ENCODE results near the gene TRMU.

Gene TRMU

DNA sequence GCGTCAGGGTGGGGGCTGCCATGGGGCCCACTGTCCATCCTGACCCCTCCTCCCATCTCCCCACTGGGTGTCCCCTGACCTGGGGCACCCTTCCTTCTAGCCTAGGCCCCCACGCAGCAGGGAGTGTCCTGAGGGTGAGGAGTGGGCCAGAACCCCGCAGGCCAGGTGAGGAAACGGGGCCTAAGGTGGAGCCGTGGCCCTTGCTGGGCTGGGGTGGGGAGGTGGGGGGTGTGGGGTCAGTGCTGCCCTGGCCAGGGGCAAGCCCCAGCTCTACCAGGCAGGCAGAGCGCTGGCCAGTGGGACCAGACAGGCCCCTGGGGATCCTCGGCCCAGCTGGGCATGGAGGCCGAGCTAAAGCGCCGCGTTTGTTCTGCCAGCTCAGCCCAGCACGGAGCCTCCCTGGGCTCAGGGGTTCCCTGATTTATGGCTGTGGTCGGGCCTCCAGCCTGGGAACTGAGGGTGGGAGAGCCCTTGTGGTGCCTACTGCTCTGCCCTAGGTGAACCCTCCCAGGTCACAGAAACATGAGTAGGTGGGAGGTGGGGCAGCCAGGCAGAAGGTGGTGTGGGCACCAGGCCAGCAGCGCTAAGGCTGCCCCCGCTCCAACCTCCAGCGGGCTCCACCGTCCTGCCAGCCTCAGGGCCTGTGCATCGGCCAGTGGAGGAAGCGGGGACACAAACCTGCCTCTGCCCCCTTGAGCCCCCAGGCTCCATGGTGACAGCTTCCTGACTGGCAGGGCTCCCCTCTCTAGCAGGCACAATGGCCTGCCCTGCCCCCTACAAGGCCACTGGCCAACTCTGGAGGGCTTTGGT is 22.4 kb downstream of the TRMU start:
- no peak for FAIRE-seq

DNA sequence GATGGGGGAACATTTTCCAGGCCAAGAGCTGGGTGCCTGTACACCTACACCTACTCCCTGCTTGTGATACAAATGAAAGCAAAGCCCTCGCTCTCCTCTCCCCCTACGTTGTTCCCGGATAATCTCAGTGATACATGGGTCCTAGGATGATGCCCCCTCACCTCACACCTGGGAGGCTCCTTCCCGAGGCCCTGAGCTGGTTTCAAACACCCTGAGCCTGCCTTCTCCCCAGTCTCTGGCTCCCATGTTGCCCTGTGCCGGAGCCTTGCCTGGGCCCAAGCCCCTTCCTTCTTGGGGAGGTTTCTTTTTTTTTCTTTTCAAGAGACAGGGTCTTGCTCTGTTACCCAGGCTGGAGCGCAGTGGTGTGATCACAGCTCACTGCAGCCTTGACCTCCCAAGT is 23.3 kb downstream of the TRMU start:
- FAIRE-seq: no peak

DNA sequence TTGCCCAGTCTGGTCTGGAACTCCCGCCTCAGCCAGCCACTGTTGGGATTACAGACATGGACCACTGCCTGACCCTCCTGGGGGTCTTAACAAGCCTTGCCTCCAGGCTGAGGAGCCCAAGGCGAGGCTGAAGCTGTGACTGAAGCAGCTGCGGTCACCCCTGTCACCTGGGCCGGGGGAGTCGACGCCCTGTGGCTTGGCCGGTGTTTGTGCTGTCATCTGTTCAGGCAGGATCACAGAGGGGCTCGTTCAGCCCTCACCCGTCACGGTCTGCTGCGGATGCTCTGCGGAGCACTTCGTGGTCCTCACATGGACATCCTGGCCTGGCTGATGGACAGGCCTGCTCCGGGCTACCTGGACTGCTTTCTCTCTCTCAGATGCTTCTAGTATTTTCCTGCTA is 23.8 kb downstream of the TRMU start:
- no peak for FAIRE-seq

DNA sequence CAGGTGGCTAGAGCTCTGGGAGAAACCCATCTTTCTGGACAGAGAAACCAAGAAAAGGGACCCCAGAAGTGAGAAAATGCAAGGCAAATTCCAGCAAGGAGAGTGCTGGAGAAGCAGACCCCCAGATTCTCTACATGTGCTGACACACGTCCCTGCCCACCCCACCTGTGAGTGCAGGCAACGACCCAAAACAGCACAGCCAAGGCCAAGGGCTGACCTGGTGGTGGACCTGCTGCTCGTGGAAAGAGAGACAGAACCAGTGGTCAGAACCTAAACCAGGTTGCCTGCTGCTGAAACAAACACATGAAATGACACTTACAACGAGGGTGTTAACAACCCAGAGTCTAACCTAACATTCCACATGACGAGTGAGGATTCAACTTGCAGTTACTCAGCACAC is 24.6 kb downstream of the TRMU start:
- FAIRE-seq: no peak

DNA sequence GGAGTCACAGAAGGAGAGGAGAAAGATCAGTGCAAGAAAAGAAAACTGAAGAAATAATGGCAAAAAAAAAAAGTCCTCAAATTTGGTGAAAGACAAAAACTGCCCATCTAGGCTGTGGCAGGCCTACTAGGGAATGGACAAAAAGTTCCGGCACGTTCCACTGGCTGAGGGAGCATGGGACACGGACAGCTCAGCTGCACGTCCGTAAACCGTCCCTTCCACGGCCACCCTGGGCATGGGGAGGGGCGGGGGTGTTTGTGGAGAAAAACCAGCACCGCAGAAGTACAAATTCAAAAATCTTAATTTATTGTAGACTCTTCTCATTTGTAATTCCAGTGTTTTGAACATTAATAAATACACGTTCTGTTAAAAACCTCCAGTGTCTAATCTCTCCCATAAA is 25.4 kb downstream of the TRMU start:
- FAIRE-seq: no peak

DNA sequence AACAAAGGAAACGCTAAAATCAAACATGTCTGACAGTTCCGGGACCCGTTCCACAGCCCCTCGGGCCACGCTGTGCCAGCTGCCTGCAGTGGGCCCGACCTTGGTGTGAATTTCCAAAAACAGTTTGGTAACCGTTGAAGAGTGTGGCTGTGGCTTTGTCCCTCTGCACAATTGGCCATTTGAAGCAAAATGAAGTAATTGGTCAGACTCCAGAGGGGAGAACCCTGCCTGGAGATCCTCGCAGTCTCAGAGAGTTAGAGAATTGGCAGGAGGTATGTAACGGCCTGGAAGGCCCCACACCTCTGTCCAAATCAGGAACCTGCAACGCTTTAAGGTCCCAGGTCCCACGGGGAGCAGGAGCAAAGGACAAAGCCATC is 26.3 kb downstream of the TRMU start:
- FAIRE-seq: no peak

DNA sequence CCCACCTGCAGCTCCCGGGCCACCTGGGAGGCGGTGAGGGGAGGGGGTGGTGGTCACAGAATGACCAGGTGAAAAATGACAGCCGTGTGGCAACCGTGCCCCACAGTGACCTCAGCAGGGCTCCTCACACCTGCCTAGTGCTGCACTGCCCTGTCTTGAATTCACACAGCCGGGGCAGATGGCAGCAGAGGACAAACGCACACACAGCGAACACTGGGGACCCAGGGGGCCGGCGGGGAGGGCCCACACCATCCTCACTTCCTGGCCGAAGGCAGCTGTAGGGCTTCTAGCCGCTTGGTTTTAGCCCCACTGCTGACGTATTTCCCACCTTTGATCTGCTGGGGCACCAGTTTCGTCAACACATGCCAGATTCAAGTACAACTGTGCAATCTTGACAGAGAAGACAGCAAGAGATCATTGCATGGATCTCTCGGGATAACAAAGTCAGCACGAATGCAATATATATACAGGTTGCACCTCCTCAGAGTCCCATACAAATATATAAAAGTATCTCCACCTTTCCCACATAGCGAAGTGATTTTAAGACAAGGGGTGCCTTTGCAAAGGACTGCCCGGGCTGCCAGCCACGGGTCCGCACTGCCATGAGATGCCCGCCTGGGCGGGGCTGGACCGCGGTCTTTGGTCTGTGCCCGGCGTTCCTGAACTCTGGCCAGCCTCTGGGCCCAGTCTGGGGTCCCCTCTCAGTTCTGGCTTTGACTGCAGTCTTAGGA is 26.9 kb downstream of the TRMU start:
- no peak for FAIRE-seq

DNA sequence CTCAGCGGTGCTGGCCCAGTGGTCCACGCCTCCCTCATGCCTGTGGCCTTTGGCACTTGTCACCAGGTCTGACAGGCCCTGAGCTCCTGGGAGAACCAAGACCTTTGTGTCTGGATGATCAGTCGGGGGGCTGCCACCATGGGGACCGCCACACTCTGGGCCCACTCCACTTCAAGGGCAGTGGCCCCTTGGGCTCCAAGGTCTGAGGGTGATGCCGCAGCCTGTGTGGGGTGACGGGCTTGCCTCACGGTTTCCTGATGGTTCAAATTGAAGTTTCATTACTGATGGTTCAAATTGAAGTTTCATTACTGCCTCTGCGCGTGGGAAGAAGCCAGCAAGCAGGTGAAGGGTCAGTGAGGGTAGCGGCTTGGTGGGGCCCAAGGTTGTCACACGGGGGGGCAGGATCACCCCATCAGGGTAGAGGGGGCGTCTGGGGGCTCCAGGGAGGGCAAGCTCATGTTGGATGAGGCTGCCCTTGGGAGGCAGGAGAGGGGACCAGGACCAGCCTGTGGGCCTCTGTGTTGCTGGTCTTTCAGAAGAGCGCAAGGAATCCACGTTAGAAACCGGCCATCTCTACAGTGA is 27.5 kb downstream of the TRMU start:
- FAIRE-seq: no peak

DNA sequence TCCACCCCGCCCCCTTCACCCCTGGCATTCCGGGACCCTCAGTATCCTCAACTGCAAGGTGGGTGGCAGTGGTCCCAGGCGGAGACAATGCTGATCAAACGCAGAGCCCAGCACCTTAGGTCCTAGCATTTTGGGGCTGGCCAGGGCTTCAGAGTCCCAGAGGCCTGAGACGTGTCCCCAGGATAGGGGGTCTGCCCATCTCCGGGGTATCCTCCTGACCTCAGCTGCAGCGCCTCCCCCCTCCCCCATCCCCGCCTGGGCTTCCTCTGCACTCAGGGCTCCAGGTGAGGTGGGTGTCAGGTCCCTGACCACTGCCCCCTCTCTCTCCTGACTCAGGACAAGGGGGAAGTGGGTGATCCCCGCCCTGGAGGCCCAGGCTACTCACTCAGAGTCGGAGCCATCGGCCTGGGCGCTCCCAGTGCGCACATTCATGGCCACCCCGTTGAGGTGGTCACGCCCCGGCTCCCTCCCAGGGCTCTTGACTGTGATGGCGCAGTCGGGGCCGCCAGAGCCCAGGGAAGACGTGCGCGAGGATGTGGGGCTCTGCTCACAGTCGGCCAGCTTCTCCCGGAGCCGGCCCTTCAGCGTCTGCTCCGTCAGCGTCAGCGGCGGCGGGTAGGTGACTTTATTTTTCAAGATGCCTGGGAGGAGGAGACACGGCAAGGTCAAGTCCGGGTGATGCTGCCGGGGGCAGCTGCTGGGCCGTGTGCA is 28.3 kb downstream of the TRMU start:
- FAIRE-seq: no peak

DNA sequence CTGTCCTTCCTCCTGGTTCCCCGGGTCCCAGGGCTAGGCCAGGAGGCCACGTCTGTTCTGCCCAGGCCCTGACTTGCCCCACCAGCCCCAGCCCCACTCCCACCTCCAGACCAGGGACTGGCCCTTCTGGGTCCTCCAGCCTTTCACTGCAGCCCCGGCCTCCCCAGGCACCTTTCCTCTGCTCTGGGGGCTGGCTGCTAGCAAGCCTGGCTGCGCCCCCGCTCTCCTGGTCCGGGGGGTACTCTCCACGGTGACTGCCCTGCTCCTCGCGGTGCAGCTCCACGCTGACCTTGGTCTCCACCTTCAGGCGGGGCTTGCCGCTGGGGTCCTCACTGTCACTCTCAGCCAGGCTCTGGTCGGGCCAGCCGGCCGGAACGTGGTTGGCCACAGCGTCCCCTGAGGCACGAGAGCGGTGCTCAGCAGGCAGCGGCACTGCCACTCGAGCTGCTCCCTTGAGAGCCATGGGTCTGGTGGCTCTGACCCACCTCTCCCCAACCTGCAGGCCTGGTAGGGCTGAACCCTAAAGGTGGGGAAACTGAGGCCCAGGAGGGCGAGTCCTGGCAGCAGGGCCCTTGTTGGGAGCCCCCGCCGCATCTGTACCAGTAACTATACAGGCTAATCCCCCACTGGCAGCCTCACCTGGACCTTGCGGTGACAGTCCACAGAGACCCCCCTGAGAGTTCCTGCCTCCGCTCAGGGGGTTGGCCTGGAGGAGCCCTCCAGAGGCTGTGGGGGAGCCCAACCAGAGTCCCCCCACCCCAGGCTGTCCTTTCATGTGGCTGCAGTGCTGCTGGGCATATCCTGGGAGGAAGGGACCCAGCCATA is 29.0 kb downstream of the TRMU start:
- no peak for FAIRE-seq

DNA sequence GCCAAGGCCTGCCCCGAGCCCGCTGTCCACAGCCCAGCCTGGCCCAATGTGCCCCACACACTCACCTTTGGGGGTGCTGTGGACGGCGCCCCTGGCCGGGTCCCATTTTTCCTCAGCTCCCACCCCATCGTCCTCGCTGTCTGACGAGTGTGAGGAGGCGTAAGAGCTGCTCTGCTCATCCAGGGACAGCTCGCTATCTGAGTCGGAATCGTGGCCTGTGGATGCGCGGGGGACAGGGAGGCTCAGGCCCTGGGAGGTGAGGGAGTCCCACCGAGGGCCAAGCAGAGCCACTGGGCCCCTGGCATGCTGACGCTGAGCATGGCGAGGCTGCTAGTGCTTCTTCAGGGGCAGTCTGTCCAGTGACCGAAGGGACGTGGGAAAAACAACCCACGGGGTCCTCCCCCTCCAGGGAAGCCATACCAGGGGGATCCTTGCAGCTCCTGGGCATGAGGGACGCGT is 29.7 kb downstream of the TRMU start:
- FAIRE-seq: no peak

DNA sequence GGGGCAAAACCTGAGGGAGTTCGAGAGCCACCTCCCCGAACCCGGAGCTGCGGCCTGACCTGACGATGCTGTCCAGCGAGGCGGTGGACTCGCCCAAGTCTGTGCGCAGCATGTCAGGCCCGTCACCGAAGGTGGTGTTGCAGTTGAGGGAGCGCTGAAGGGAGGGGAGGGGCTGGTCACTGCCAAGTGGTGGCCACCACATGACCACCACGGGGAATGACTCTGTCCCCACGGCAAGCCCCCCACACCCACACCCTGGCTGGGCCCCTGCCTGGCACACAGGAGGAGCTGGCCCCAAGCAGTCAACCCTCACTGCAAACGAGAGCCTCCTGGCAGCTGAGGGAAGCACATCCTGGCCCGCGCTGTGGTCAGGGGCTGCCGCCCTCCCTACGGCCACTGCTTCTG is 30.8 kb downstream of the TRMU start:
- FAIRE-seq: no peak

DNA sequence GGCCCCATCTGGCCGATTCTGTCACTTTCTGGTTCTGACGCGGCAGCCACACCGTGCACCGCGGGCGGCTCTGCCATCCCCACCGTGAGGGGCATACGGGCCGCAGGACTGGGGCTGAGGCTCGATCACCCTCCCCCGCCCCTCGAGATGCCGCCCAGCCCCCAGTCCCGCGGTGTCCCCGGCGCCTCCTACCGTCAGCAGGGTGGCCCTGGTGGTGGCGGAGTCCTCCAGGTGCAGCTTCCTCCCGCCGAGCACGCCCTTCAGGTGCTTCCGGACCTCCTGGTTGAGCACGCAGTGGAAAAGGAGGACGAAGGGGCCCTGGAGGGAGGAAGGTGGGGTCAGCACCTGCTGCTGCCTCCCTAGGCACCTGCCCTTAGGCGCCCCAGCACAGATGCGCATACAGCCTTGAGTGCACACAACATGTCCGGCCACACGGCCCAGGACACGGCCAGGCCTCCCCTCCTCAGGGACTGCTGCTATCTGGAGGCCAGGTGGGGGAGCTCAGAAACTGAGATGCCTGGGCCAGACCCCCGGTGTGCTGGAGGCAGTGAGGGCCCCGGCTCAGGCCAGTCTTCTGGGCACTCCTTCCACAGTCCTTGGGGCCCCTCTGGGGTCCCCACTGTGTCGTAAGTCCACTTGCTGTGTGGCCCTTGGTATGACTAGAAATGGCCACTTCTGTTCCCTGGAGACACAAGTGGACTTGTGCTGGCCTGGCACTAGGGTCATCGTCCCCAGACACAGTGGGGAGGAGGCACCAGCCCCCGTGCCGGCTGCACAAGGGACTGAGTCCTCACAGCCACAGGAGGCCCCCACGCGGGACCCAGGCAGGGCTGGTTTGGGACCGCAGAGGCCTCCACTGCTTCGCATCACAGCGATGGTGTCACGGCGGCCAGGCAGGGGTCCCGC is 31.5 kb downstream of the TRMU start:
- FAIRE-seq: no peak

DNA sequence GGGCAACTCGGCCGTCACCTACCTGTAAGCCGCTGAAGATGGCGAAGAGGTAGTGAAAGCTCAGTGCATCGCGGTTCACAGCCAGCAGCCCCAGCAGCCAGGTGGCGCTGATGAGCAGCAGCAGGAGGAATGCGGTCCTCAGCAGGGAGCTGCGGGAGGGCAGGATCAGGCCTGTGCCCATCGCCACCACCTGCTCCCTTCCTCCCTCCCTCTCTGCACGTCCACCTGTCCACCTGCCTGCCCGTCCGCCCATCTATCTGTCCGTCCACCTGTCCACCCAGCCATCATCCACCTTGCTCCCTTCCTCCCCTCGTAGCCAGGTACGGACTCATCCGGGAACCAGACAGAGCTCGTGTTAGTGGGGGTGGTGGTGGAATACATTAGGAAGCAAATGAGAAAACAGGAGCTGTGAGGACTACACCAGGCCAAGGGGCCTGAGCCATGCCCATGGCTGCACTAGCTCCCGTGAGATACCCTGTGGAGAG is 32.2 kb downstream of the TRMU start:
- no peak for FAIRE-seq

DNA sequence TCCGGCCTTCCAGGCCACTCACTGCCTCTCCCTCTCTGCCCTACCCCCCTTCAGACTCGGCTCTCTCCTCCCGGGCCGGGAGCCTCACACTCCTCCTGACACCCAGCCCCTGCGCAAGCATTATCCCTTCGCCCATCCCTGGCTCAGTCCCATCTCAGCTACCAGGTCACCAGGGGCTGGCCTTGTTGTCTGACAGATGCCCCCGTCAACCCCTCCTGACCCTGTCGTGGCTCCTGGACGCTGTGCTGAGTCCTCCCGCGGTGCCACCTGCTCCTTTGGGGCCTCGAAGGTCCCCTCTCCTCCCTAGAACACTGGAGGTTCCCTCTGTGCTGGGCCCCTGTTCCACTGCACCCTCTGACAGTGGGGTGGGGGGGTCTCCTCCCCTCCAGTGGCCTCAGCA is 32.9 kb downstream of the TRMU start:
- no peak for FAIRE-seq

DNA sequence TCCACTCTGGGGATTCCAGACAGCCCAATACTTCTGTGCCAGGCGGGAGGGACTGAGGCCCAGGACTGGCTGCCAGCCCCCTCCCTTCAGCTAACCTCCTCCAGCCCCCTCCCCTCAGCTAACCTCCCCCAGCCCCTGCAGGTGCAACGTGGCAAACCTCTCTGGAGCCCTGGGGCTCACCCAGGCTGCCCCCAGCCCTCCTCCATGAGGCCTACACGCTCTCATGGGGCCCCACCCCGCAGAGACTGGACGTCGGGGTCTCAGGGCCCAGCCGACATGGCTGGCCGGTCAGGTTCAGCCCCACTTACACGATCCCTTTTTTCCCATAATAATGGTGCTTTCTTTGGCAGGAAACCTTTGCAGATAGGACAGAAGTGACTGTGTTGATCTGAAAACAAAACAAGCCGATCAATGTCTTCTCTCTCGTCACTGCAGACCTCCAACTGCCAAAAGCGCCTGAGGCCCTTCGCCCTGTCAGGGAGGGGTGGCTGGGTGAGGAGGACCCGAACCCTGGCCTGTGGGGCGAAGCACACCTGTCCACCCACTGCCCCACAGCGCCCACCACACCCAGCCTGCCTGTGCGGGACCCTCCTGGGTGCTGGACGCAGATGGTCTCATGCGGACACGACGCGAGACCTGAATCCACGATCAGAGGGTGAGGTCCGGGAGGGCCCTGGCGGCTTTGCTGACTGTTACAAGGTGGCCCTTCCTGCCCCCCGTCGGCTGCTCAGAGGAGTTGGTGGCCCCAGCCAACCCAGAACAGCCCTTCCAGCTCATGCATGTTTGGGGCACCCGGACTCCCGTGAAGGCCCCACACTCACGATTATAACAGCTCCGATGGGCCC is 33.6 kb downstream of the TRMU start:
- no peak for FAIRE-seq

DNA sequence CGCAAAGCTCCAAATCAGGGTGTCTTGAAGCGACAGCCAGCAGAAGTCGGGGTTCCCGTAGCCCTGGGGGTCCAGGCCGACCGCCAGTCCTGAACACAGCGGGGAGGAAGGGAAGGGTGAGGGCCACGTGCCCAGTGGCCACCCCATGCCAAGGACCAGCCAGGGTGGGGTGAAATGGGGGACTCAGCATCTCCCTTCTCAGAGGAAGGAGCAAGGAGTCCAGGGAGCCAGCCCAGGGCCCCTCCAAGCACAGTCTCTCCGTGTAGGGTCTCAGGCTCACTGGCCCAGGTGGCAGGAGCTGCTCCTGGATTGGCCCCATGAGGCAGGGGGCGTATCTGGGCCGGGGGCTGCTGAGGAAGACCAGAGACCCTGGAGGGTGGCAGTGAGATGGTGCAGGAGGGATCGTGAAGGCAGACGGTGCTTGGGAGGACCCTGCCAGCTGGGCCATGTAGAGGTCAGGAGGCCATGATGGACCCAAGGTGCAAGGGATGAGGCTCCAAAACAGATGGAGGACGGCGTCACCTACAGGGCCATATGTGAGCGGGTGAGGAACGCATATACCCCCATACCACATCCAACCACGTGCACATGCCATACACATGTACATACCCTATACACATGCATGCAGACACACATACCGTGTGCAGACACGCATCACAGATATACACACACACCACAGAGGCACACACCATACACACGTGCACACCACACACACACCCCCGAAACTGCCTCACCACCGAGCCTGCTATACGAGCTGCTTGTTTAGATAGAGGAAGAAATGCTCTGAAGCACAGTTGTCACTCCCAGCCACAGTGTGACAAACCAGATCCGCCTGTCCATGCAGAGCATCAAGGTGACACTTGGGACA is 34.4 kb downstream of the TRMU start:
- FAIRE-seq: no peak

DNA sequence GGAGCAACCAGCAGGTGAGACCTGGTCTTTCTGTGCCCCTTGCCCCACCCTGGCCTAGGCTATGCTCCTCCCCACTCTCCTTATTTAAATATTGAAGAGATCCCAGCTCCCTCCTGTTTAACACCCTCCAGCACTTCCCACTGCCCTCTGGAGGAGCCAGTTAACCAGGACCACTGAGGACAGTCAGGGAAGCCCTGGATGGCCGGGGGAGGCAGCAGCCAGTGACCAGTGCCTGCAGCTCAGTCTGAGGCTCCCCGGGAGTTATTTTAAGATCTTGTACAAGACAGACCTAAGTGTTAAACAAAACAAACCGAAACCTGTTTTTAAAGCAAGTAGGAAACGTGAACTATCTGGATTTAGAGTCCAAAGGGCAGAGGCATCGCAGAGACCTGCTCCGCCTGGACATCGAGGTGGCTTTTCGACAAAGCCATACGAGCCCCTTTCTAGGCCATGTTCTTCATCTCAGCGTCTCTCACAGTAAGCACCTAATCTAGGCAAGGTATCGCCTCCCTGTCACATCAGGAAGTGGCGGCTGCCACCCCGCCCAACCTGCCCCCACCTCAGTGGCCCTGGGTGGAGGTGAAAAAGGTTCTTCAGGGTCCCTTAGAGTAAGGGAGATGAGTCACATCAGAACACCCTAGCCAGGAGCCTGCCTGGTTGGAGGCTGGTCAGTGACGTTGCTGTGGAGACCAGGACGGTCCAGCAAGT is 35.2 kb downstream of the TRMU start:
- FAIRE-seq: no peak

Data from A204.1 (cell line).